GM18951 (cell line): Measurements from ENCODE around the gene NLGN4Y.

Experiments
- POLR2A ChIP-seq: IDR thresholded peaks from 4 replicates; pipeline ENCODE4 v1.6.1; 2011; ENCODE audit warnings: mild to moderate bottlenecking; ENCODE audit not compliant: insufficient read length, insufficient read depth; ENCODE audit errors: extremely low read depth
- in situ Hi-C: fragments of 300-500 bp; cut with MboI; formaldehyde crosslinking; loops from one replicate; pipeline ENCODE4 v1.12.0; 2022; ENCODE audit warnings: low sequenced_read_pairs, mixed read lengths, inconsistent platforms; ENCODE audit not compliant: unreplicated experiment

NLGN4Y gene

DNA sequence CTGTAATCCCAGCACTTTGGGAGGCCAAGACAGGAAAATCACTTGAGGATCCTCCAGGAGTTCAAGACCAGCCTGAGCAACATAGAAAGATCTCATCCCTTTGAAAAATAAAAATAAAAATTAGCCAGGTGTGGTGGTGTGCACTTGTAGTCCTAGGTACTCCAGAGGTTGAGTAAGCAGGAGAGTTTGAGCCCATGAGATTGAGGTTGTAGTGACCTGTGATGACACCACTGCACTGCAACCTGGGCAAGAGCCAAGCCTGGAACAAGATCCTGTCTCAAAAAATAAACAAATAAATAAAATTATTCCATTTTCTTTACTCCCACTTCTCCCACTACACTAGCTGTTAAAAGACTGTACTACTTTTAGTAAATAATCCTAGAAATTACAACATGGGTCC lies 231.2 kb downstream of the NLGN4Y start:
- TF ChIP-seq POLR2A: no peak
- in situ Hi-C loops: no loop called here

DNA sequence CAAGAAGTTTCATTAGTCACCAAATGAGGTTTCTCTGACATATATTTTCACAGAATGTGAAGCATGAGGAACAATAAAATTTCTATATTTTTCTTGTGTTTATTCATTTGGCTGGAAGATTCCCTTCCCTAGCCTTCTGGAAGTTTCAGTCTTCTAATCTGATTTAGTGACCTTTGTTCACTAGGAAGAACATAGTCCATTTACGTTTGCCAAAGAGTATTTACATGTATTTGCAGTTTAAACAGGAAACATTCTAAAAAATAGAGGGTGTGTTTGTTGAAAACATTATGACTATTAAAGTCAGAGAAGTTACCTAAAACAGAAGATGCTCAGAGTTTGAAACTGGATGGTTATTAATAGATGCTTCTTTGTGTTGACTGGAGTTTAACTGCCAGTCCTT lies 238.6 kb downstream of the NLGN4Y start:
- in situ Hi-C loops: no loop called here
- no peak for TF ChIP-seq POLR2A

DNA sequence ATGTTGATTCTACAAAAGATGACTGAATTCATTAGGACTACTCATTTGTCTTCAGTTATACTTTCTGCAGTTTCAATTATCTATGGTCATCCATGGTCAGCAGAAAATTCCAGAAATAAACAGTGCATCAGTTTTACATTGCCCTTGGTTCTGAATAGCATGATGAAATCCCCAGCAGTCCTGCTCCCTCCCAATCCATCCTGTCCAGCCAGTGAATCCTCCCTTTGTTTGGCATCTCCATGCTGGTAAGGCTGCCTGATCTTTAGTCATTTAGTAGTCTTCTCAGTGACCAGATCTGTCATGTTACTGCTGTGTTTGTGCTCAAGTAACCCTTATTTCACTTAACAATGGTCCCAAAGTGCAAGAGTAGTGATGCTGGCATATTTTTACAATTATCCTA lies 239.3 kb downstream of the NLGN4Y start:
- in situ Hi-C loops: no loop called here
- no peak for TF ChIP-seq POLR2A

DNA sequence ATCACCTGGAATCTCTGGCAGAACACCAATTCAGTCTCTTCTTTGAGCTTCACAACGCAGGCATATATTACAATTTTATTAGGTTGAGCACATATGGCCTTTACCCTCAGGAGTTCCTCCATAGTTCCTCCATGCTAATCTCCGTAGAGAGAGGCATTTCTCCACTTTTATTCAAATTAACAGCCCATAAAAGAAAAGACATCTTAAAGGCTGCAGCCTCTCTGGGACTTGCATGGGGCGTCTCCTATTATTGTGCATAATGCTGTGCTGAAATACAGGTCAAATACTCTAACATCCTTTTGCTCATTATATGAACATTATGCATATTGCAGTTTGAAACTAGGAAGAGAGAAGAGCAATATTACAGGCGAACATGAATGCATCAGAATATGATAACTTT lies 253.9 kb downstream of the NLGN4Y start:
- TF ChIP-seq POLR2A: no peak
- in situ Hi-C loops: no loop called here

DNA sequence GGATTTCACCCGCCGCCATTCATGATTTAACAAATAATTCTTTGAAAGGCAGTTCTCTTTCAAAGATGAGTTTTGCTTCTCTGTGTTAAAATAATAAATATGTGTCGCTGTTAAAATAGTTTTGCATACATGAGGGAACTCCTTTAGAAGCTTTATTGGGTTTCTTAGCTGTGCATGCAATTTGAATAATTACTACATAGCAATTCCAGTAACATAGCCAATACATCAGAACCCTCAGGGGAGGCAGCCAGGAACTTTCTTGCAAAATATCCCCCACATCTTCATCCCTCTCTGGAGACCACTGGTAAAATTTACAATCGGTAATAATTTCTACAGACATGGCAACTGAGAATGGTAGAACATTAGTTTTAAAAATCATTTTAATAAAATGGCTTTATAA lies 268.8 kb downstream of the NLGN4Y start:
- TF ChIP-seq POLR2A: no peak

DNA sequence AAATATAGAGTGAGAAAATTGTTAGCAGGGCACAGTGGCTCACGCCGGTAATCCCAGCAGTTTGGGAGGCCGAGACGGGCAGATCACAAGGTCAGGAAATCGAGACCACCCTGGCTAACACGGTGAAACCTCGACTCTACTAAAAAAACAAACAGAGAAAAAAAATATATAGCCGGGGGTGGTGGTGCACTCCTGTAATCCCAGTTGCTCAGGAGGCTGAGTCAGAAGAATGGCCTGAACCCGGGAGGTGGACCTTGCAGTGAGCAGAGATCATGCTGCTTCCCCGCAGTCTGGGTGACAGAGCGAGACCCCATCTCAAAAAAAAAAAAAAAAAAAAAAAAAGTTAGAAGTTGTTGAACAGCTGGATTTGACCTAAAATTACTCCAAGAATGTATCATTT lies 269.3 kb downstream of the NLGN4Y start:
- TF ChIP-seq POLR2A: no peak
- in situ Hi-C loops: no loop called here

More for the DNA sequence above, 268.8 kb downstream of the NLGN4Y start:
- in situ Hi-C loops: no loop called here

DNA sequence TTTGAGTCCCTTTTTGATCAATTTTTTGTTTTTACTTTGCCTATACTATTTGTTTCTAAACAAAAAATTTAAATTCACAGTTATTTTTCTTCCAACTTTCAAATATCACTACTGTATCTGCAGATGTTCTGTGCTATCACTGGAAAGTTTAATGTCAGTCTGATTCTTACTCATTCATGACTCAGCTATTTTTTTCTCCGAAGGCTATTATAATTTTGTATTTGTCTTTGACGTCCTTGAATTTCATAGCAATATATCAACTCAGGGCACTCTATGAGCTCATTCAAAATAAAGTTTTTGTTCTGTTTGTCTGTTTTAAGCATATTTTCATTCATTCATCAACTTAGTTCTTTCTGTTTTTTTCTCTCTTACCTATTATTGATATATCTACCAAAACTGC lies 273.7 kb downstream of the NLGN4Y start:
- in situ Hi-C loops: no loop called here
- no peak for TF ChIP-seq POLR2A

DNA sequence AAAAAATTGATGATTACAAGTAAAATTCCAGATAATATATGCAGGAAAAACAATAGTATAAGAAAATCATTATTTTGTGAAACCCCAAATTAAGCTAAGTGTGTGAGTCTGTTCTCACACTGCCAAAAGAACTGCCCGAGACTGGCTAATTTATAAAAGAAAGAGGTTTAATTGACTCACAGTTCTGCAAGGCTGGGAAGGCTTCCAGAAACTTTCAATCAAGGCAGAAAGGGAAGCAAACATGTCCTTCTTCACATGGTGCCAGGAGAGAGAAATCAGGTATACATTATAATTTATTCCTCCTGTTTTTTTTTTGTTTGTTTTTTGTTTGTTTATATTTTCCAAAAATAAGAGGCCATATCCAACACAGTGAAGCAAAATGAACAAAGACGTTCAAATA lies 276.8 kb downstream of the NLGN4Y start:
- in situ Hi-C loops: no loop called here
- no peak for TF ChIP-seq POLR2A

DNA sequence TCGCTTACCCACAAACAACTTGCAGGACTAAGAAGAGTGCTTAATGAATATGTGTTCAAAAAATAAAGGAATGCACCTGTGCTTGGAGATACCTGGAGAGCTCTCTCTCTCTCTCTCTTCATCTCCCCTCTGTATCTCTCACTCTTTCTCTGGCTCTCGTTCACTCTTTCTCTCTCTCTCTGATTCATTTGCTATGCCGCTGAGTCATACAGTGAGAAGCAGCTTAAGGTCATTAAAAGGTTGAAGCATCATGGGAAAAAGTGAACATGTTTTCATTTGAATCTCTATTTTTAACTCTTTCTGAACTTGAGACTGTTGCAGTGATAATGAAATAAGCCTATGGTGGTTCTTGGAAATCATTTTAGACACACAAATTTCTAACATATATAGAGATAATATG lies 277.8 kb downstream of the NLGN4Y start:
- in situ Hi-C loops: no loop called here
- no peak for TF ChIP-seq POLR2A

DNA sequence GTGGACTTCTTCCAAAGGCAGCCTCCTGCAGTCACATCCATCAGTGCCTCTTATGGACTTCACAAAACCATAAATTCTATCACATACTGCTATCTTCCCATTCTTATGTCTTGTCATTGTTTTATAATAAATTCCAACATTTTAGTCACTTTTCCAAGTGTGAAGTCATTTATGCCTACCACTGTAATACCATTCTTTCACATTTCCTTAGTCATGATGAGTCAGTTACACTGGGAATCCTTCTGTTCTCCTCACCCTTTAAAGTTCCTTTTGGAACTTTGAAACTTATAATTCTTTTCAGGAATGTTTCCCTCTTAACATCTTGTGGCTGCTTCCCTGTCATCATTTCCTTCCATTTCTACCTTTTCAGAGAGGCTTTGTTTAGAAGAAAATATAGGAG lies 279.7 kb downstream of the NLGN4Y start:
- in situ Hi-C loops: no loop called here
- TF ChIP-seq POLR2A: no peak

DNA sequence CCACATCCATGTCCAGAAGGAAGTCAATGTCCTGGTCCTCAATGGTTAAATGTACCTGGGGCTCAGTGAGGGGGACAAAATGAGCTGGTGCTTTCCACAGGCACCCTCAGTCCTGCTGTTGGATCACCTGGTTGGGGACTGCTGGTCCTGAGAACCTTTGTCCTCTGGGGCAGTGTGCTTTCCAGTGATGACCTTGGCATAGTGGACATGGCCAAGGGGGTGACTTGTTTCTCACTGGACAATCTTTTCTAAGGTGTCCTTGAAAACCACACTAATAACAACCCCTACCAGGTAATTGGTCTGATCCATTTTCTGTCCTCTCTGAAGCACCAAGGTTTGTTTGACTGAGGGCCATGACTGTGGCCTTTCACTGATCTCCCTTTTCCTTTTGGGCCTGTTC lies 294.1 kb downstream of the NLGN4Y start:
- in situ Hi-C loops: no loop called here
- no peak for TF ChIP-seq POLR2A

DNA sequence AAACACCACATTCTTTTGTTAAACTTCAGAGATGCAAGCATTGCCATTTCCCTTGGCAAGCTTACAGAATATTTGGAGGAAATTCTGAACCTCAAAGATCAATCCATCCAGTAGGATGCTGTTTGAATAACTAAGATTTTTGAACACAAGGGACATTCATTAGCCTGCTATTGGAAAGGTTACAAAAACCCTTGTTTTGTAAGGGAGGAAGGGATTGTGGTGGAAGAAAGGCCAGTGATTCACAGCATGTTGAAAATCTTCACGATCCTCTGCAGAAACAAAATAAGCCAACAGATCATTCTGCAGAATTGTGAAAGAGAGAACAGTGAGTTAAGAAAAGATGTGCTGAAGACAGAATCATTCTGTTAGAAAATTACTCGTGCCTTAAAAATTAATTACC lies 297.9 kb downstream of the NLGN4Y start:
- TF ChIP-seq POLR2A: no peak
- in situ Hi-C loops: no loop called here

DNA sequence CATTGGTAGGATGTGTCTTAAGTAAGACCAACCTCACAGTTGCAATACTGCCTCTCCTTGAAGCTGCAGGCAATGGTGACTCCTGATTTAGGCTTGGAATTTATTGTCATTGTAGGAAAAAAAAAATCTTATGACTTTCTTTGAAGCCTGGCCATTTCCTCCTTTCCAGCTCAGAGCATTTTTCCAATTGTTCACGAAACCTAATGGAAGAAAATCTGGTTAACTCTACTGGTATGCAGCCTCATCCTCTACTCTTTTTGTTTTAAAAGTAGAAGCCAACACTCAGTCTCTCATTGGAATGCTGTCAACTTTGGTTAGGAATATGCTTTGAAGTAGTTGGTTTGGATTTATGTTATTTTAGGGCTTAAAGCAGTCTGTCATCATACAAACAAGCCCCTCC lies 298.6 kb downstream of the NLGN4Y start:
- in situ Hi-C loops: no loop called here
- no peak for TF ChIP-seq POLR2A

DNA sequence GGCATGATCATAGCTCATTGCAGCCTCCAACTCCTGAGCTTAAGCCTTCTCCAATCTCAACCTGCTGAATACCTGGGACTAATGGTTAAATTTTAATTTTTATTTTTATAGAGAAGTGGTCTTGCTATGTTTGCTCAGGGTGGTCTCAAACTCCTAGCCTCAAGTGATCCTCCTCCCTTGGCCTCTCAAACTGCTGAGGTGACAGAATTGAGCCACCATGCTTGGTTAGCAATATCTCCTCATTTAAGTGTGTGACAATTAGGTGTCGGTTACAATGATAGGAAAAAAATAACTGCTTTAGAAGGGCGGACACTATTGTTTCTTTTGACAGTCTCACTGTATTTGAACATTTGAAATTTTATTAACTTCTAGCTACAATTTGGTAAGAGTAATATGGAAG lies 300.3 kb downstream of the NLGN4Y start:
- in situ Hi-C loops: no loop called here
- TF ChIP-seq POLR2A: no peak

DNA sequence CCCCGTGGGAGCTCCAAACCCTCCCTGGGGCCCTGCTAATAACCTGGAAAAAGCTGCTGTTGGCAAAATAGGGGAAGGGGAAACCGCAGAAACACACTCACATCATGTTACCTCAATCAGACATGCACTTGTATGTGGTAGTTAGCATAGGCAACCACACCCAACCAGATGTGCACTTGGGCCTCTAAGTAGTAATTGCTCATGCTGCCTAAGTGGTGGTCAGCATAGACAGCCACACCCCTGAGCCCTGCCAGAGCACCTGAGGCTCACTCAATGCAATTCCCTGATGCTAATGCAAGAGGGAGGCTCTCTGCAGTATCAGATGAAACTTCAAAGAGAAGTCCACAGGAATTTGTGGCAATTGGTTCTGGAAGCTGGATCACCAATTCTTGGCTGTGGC lies 301.4 kb downstream of the NLGN4Y start:
- TF ChIP-seq POLR2A: no peak
- in situ Hi-C loops: no loop called here
